ENCODE results near the gene NEK6. TPM values are rescaled to one million over a fixed set of nuclear protein-coding genes. Genes with fewer than 3 reads are reported as not detected.
A peak's percentile ranks its signal among the peaks of the same experiment; 100 is the strongest.

The NEK6 gene
- total RNA-seq, 4 donors from 2014 or later = 14.1 to 21.9 (median 15.1) TPM

GRCh38 chr9:124215368-124215910, 42.3 kb upstream of the NEK6 start:
- no peak for DNase-seq (ENCODE audit: extremely low spot score)
- H3K4me1 ChIP-seq = peaks cover 14 to 58% (median 38%) of the 10 kb centered on the region in 4 donors
- TF ChIP-seq, protein P1, sequence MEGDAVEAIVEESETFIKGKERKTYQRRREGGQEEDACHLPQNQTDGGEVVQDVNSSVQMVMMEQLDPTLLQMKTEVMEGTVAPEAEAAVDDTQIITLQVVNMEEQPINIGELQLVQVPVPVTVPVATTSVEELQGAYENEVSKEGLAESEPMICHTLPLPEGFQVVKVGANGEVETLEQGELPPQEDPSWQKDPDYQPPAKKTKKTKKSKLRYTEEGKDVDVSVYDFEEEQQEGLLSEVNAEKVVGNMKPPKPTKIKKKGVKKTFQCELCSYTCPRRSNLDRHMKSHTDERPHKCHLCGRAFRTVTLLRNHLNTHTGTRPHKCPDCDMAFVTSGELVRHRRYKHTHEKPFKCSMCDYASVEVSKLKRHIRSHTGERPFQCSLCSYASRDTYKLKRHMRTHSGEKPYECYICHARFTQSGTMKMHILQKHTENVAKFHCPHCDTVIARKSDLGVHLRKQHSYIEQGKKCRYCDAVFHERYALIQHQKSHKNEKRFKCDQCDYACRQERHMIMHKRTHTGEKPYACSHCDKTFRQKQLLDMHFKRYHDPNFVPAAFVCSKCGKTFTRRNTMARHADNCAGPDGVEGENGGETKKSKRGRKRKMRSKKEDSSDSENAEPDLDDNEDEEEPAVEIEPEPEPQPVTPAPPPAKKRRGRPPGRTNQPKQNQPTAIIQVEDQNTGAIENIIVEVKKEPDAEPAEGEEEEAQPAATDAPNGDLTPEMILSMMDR (IDR thresholded peaks at IDR 0.05) = no peak
- TF ChIP-seq POLR2A (IDR thresholded peaks at IDR 0.05; ENCODE audit: low read depth) (no peak), EP300 (IDR thresholded peaks at IDR 0.05) (no peak), POLR2AphosphoS5 (IDR thresholded peaks at IDR 0.05) (no peak)
- no peak overlapping the region for H3K4me3 ChIP-seq
- H3K27ac ChIP-seq (replicated peaks in 1 of 4) = no peak overlapping the region
- no peaks in the 10 kb centered on the region for H3K9me3 ChIP-seq
- 81% methylated on average over 6 of the region's 6 CpGs for WGBS
- peaks cover 0 to 6% (median 0%) of the 10 kb centered on the region in 4 donors for H3K27me3 ChIP-seq
- H3K36me3 ChIP-seq = no peaks in the 10 kb centered on the region
- intact Hi-C loops (cut with DNase I) = no loop called here

GRCh38 chr9:124215956-124216355, 41.8 kb upstream of the NEK6 start:
- DNase-seq (ENCODE audit: extremely low spot score) = no peak
- Histone ChIP-seq H3K36me3 (no peaks in the 10 kb centered on the region), H3K4me3 (no peak overlapping the region), H3K27me3 (peaks cover 0 to 6% (median 0%) of the 10 kb centered on the region in 4 donors), H3K4me1 (peaks cover 19 to 64% (median 43%) of the 10 kb centered on the region in 4 donors), H3K27ac (replicated peaks in 1 of 4) (peak overlapping the region in 1 of 4 donors; percentile 7), H3K9me3 (no peaks in the 10 kb centered on the region)
- intact Hi-C loops (cut with DNase I) = no loop called here
- TF ChIP-seq EP300 (IDR thresholded peaks at IDR 0.05) = no peak
- TF ChIP-seq, protein P1 (IDR thresholded peaks at IDR 0.05) = no peak
- no peak for TF ChIP-seq POLR2A (IDR thresholded peaks at IDR 0.05; ENCODE audit: low read depth)
- no peak for TF ChIP-seq POLR2AphosphoS5 (IDR thresholded peaks at IDR 0.05)
- 90% methylated on average over 15 of the region's 15 CpGs for WGBS

DNA sequence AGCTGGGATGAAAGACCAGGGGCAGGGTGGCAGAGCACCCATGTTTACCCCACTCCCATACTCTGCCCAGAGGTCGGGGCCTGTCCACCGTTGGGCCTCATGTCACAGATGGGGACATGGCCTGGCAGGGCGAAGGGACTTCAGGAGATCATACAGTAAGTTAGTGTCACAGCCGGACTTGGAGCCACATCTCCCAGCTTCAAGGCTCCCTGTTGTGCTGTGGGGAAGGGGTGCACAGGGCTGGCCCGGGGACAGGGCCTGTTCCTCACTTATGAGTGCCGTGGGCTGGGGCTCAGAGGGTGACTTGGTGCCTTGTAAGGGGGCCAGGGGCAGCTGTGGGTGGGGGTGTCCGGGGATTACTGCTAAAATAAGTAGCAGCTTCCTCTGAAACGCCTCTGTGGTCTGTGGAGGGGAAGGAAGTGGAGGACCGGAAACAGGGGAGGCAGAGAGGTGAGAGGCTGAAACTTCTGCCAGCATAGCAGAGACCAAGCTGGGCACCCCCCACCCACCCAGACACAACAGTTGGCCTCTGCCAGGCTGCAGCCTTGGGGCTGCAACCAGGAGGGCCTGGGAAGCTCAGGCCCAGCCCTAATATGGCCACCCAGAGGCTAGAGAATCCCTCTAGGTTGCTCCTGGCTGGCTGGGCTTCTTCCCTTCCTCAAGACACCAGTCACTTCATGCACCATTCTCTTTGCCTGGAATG, 41.1 kb upstream of the NEK6 start:
- Histone ChIP-seq H3K27me3 (peaks cover 0 to 6% (median 0%) of the 10 kb centered on the region in 4 donors), H3K27ac (replicated peaks in 1 of 4) (peak overlapping the region in 2 of 4 donors; percentile 7 to 31), H3K4me3 (no peak overlapping the region), H3K9me3 (no peaks in the 10 kb centered on the region), H3K4me1 (peaks cover 23 to 70% (median 50%) of the 10 kb centered on the region in 4 donors), H3K36me3 (no peaks in the 10 kb centered on the region)
- DNase-seq (ENCODE audit: extremely low spot score) = no peak
- no peak for TF ChIP-seq EP300 (IDR thresholded peaks at IDR 0.05)
- TF ChIP-seq POLR2A (IDR thresholded peaks at IDR 0.05; ENCODE audit: low read depth) = no peak
- no peak for TF ChIP-seq POLR2AphosphoS5 (IDR thresholded peaks at IDR 0.05)
- TF ChIP-seq, protein P1 (IDR thresholded peaks at IDR 0.05) = no peak
- WGBS = 60% methylated on average over 8 of the region's 9 CpGs
- intact Hi-C loops (cut with DNase I) = no loop called here

GRCh38 chr9:124217836-124218437, 39.8 kb upstream of the NEK6 start:
- Histone ChIP-seq H3K4me3 (no peak overlapping the region), H3K9me3 (no peaks in the 10 kb centered on the region), H3K36me3 (no peaks in the 10 kb centered on the region), H3K4me1 (peaks cover 27 to 83% (median 57%) of the 10 kb centered on the region in 4 donors), H3K27ac (replicated peaks in 1 of 4) (peak overlapping the region in 3 of 4 donors; percentile 17 to 33 (median 31)), H3K27me3 (peaks cover 0 to 6% (median 0%) of the 10 kb centered on the region in 4 donors)
- no peak for TF ChIP-seq POLR2AphosphoS5 (IDR thresholded peaks at IDR 0.05)
- TF ChIP-seq, protein P1 (IDR thresholded peaks at IDR 0.05) = no peak
- no peak for TF ChIP-seq EP300 (IDR thresholded peaks at IDR 0.05)
- TF ChIP-seq POLR2A (IDR thresholded peaks at IDR 0.05; ENCODE audit: low read depth) = no peak
- no peak for DNase-seq (ENCODE audit: extremely low spot score)
- WGBS = 89% methylated on average over 8 of the region's 8 CpGs
- intact Hi-C loops (cut with DNase I) = no loop called here

All from esophagus muscularis mucosa (tissue), 4 donors.